Endothelial cell of hepatic sinusoid (primary cell): ENCODE results near the gene FRAT2.

ENCODE experiments used
- in situ Hi-C: cut with HindIII; loops from 2 replicates; pipeline ENCODE4 v1.10.0; 2017; ENCODE audit warnings: low sequenced_read_pairs

Gene FRAT2

GRCh38 chr10:97327348-97328294 is 6.9 kb downstream of the FRAT2 start:
- in situ Hi-C loops: no loop called here

GRCh38 chr10:97325754-97326153 is 8.8 kb downstream of the FRAT2 start:
- in situ Hi-C loops: no loop called here

- in situ Hi-C loops: no loop called here
Measured at GRCh38 chr10:97323501-97323900, 11.0 kb downstream of the FRAT2 start.

GRCh38 chr10:97321804-97322190 is 12.7 kb downstream of the FRAT2 start:
- in situ Hi-C loops: no loop called here

GRCh38 chr10:97321032-97321803 is 13.3 kb downstream of the FRAT2 start:
- in situ Hi-C loops: no loop called here

GRCh38 chr10:97320480-97321031 is 14.0 kb downstream of the FRAT2 start:
- in situ Hi-C loops: no loop called here

- in situ Hi-C loops: no loop called here
Measured at GRCh38 chr10:97319671-97320479, 14.7 kb downstream of the FRAT2 start.

- in situ Hi-C loops: no loop called here
Measured at GRCh38 chr10:97318772-97319651, 15.5 kb downstream of the FRAT2 start, which contains the start of gene FRAT1. Gene FRAT1, plus strand, starts transcription at chr10:97319271. Its CDS starts 183 bp downstream, at chr10:97319454.

- in situ Hi-C loops: no loop called here
Measured at GRCh38 chr10:97314671-97315070, 19.9 kb downstream of the FRAT2 start.

- in situ Hi-C loops: no loop called here
Measured at GRCh38 chr10:97312897-97313296, 21.6 kb downstream of the FRAT2 start.

GRCh38 chr10:97311111-97311626 is 23.4 kb downstream of the FRAT2 start:
- in situ Hi-C loops: no loop called here

- in situ Hi-C loops: no loop called here
Measured at GRCh38 chr10:97307866-97308780, 26.4 kb downstream of the FRAT2 start.

GRCh38 chr10:97307441-97307840 is 27.1 kb downstream of the FRAT2 start:
- in situ Hi-C loops: no loop called here

- in situ Hi-C loops: no loop called here
Measured at GRCh38 chr10:97302088-97302791, 32.3 kb downstream of the FRAT2 start.

- in situ Hi-C loops: no loop called here
Measured at GRCh38 chr10:97300980-97301379, 33.5 kb downstream of the FRAT2 start.

GRCh38 chr10:97298223-97298571 is 36.3 kb downstream of the FRAT2 start:
- in situ Hi-C loops: no loop called here

- in situ Hi-C loops: no loop called here
Measured at GRCh38 chr10:97297556-97298222, 36.8 kb downstream of the FRAT2 start.
